Measurements from ENCODE around the gene ZNF488.

DNA sequence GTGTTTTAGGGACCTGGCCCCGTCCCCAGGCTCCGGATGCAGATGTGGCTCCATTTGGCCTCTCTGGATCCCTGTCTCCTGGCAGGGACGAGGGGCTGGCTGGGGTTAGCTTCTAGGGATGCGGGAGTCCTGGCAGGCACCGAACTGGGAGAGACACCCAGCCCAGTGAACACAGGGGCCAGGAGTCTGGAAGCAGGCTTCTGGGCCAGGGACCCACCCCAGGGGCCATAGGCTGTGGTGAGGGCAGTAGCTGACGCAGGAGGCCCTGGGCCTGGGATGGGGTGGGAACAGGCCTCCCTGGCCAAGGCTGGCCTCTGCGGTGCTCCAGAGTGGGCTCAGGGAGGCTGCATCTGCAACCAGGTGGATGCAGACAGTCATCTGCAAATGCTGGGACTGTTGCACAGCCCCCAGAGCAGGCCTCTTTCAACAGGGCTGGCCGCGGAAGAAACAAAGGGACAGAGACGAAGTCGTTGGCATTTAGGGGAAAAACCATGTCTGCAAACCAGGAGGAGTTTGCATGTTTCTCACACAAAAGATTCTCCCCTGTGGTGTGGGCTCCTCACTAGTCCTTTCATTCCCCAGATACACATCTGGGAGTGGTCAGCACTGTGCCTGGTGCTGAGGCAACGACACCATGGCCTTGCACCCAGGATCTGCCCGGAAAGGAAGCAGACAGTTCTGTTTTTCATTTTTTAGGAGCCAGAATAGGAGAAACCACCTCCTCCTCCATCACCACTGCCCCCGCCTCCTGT, 36.4 kb upstream of the ZNF488 start:
- TF ChIP-seq, protein P1, sequence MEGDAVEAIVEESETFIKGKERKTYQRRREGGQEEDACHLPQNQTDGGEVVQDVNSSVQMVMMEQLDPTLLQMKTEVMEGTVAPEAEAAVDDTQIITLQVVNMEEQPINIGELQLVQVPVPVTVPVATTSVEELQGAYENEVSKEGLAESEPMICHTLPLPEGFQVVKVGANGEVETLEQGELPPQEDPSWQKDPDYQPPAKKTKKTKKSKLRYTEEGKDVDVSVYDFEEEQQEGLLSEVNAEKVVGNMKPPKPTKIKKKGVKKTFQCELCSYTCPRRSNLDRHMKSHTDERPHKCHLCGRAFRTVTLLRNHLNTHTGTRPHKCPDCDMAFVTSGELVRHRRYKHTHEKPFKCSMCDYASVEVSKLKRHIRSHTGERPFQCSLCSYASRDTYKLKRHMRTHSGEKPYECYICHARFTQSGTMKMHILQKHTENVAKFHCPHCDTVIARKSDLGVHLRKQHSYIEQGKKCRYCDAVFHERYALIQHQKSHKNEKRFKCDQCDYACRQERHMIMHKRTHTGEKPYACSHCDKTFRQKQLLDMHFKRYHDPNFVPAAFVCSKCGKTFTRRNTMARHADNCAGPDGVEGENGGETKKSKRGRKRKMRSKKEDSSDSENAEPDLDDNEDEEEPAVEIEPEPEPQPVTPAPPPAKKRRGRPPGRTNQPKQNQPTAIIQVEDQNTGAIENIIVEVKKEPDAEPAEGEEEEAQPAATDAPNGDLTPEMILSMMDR (IDR thresholded peaks at IDR 0.05 in 8 of 11, conservative IDR thresholded peaks at IDR 0.05 in 3 of 11) = no peak
- TF ChIP-seq POLR2AphosphoS5 (IDR thresholded peaks at IDR 0.05) (no peak), POLR2A (IDR thresholded peaks at IDR 0.05) (no peak)
